NCI-H226 (cell line): ENCODE data around the gene USE1.

Experiments used
- DNase-seq: peaks from one replicate; pipeline ENCODE4 v3.0.0-alpha.2; 2015

USE1 gene

GRCh38 chr19:17237747-17238706, 22.9 kb downstream of the USE1 start:
- no peak for DNase-seq

- no peak for DNase-seq
These were observed 25.1 kb downstream of the USE1 start for GRCh38 chr19:17240062-17240752.

GRCh38 chr19:17240826-17241399, 25.8 kb downstream of the USE1 start:
- no peak for DNase-seq

- no peak for DNase-seq
These were observed 27.5 kb downstream of the USE1 start for GRCh38 chr19:17242431-17243208.

- DNase-seq: no peak
These were observed 28.2 kb downstream of the USE1 start for GRCh38 chr19:17243211-17243829.

GRCh38 chr19:17243830-17244617, 28.9 kb downstream of the USE1 start:
- DNase-seq: no peak

- DNase-seq: no peak
These were observed 29.7 kb downstream of the USE1 start for GRCh38 chr19:17244618-17245534.

GRCh38 chr19:17245535-17245984, 30.4 kb downstream of the USE1 start, which contains the start of gene NR2F6:
TSS of gene NR2F6 (minus strand) at chr19:17245919. CDS start at chr19:17245220, 699 bp downstream.
- no peak for DNase-seq

- DNase-seq: no peak
These were observed 31.7 kb downstream of the USE1 start for GRCh38 chr19:17246681-17247425.

- DNase-seq: no peak
These were observed 33.0 kb downstream of the USE1 start for GRCh38 chr19:17248011-17248776.

GRCh38 chr19:17249887-17250548, 34.9 kb downstream of the USE1 start:
- no peak for DNase-seq

- no peak for DNase-seq
These were observed 39.5 kb downstream of the USE1 start for GRCh38 chr19:17254636-17255035.

GRCh38 chr19:17255150-17255621, 40.0 kb downstream of the USE1 start:
- DNase-seq: peak; percentile 56

GRCh38 chr19:17256130-17256529, 41.0 kb downstream of the USE1 start:
- DNase-seq: no peak

- DNase-seq: no peak
These were observed 44.1 kb downstream of the USE1 start for GRCh38 chr19:17259118-17259780.

- no peak for DNase-seq
These were observed 44.8 kb downstream of the USE1 start for GRCh38 chr19:17259934-17260333.

GRCh38 chr19:17260842-17261325, 45.7 kb downstream of the USE1 start:
- peak; percentile 75 for DNase-seq
